HEK293 (cell line): ENCODE measurements around the gene ZSCAN10.
A peak's percentile ranks its signal among the peaks of the same experiment; 100 is the strongest.

Experiments used
- CTCF ChIA-PET: fragments of 350-600 bp; formaldehyde crosslinking; extraction: SDS; loops from one replicate; lab custom pipeline; 2021; ENCODE audit warnings: antibody characterized with exemption; lab: Yijun Ruan, JAX
- POLR2A ChIA-PET: fragments of 300-600 bp; formaldehyde crosslinking; extraction: SDS; loops from one replicate; lab custom pipeline; 2020; ENCODE audit warnings: antibody characterized with exemption, inconsistent platforms; lab: Yijun Ruan, JAX
- H3K27ac ChIP-seq: fragments of 200-500 bp; sonication (Bioruptor generic); 2 replicates; pipeline ENCODE4 v1.5.1; 2014; ENCODE audit warnings: low read depth, low read length, control low read depth, inconsistent platforms; ENCODE audit errors: extremely low read depth
- H3K36me3 ChIP-seq, 2 experiments: fragments of 200-500 bp in 1 of 2; sonication (Bioruptor generic) in 1 of 2; 1 replicate in 1 of 2; 2 replicates in 1 of 2; pipeline ENCODE4 v1.5.1; 2014 to 2017; ENCODE audit warnings: inconsistent platforms in 2 of 2, low read length in 2 of 2; ENCODE audit not compliant: control insufficient read depth in 2 of 2, insufficient read depth in 1 of 2
- H3K4me1 ChIP-seq: fragments of 200-500 bp; sonication (Bioruptor generic); 2 replicates; pipeline ENCODE4 v1.5.1; 2014; ENCODE audit warnings: mild to moderate bottlenecking, low read length, inconsistent platforms; ENCODE audit not compliant: control insufficient read depth, insufficient read depth
- H3K4me3 ChIP-seq: 2 replicates; pipeline ENCODE4 v1.5.1; 2011; ENCODE audit warnings: low read depth, mild to moderate bottlenecking, control low read depth, low read length, moderate library complexity
- H3K9me3 ChIP-seq: fragments of 200-500 bp; sonication (Bioruptor generic); 2 replicates; pipeline ENCODE4 v1.5.1; 2014; ENCODE audit warnings: low read depth, low read length, inconsistent platforms; ENCODE audit not compliant: control insufficient read depth, insufficient read depth
- CTCF ChIP-seq: fragments of 450-650 bp; formaldehyde crosslinking; IDR thresholded peaks from 2 replicates; pipeline ENCODE4 v1.5.1; 2016; ENCODE audit warnings: missing biosample characterization, missing genetic modification characterization
- FEZF1 ChIP-seq: fragments of 450-650 bp; formaldehyde crosslinking; IDR thresholded peaks from 2 replicates; pipeline ENCODE4 v1.5.1; 2016; ENCODE audit warnings: missing biosample characterization, missing genetic modification characterization
- GLIS2 ChIP-seq: fragments of 450-650 bp; formaldehyde crosslinking; IDR thresholded peaks from 2 replicates; pipeline ENCODE4 v1.5.1; 2016; ENCODE audit warnings: missing biosample characterization, missing genetic modification characterization
- KLF16 ChIP-seq: fragments of 450-650 bp; formaldehyde crosslinking; IDR thresholded peaks from 2 replicates; pipeline ENCODE4 v1.5.1; 2017; ENCODE audit warnings: missing biosample characterization, missing genetic modification characterization
- ZFHX2 ChIP-seq: fragments of 450-650 bp; formaldehyde crosslinking; conservative IDR thresholded peaks from 2 replicates; pipeline ENCODE4 v1.5.1; 2016; ENCODE audit warnings: missing biosample characterization, missing genetic modification characterization
- ZFP41 ChIP-seq: fragments of 450-650 bp; formaldehyde crosslinking; IDR thresholded peaks from 2 replicates; pipeline ENCODE4 v1.5.1; 2016; ENCODE audit warnings: missing biosample characterization, missing genetic modification characterization, borderline replicate concordance
- ZIC2 ChIP-seq: fragments of 450-650 bp; formaldehyde crosslinking; IDR thresholded peaks from 2 replicates; pipeline ENCODE4 v1.5.1; 2016; ENCODE audit warnings: missing biosample characterization, missing genetic modification characterization
- ZNF239 ChIP-seq: fragments of 450-650 bp; formaldehyde crosslinking; IDR thresholded peaks from 2 replicates; pipeline ENCODE4 v1.5.1; 2016; ENCODE audit warnings: missing biosample characterization, missing genetic modification characterization
- ZNF266 ChIP-seq: fragments of 450-650 bp; formaldehyde crosslinking; IDR thresholded peaks from 2 replicates; pipeline ENCODE4 v1.5.1; 2016; ENCODE audit warnings: missing biosample characterization, missing genetic modification characterization, low read depth
- ZNF416 ChIP-seq: fragments of 450-650 bp; formaldehyde crosslinking; IDR thresholded peaks from 2 replicates; pipeline ENCODE4 v1.5.1; 2016; ENCODE audit warnings: missing biosample characterization, missing genetic modification characterization
- ZNF433 ChIP-seq: fragments of 450-650 bp; formaldehyde crosslinking; IDR thresholded peaks from 2 replicates; pipeline ENCODE4 v1.5.1; 2016; ENCODE audit warnings: missing biosample characterization, missing genetic modification characterization, low read depth
- ZNF529 ChIP-seq: fragments of 450-650 bp; formaldehyde crosslinking; IDR thresholded peaks from 2 replicates; pipeline ENCODE4 v1.5.1; 2017; ENCODE audit warnings: missing genetic modification characterization, missing biosample characterization; ENCODE audit not compliant: insufficient replicate concordance
- ZNF596 ChIP-seq: fragments of 450-650 bp; IDR thresholded peaks from 2 replicates; pipeline ENCODE4 v1.5.0; 2018; ENCODE audit warnings: missing biosample characterization, mild to moderate bottlenecking, missing genetic modification characterization, moderate library complexity
- TF ChIP-seq, protein P1 (sequence below): fragments of 450-650 bp; formaldehyde crosslinking; IDR thresholded peaks from 2 replicates; pipeline ENCODE4 v1.5.1; 2017; ENCODE audit warnings: missing biosample characterization, missing genetic modification characterization

Gene ZSCAN10

GRCh38 chr16:3092501-3092941, 6.6 kb downstream of the ZSCAN10 start:
- POLR2A ChIA-PET: no interaction called here
- no peak overlapping the region for H3K27ac ChIP-seq
- no peak for TF ChIP-seq ZFP41 (tag by site-specific recombination)
- TF ChIP-seq, protein P1, sequence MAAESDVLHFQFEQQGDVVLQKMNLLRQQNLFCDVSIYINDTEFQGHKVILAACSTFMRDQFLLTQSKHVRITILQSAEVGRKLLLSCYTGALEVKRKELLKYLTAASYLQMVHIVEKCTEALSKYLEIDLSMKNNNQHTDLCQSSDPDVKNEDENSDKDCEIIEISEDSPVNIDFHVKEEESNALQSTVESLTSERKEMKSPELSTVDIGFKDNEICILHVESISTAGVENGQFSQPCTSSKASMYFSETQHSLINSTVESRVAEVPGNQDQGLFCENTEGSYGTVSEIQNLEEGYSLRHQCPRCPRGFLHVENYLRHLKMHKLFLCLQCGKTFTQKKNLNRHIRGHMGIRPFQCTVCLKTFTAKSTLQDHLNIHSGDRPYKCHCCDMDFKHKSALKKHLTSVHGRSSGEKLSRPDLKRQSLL (tag by site-specific recombination): peak; percentile 93
- TF ChIP-seq CTCF: no peak
- CTCF ChIA-PET: interaction anchor here (0.7 to 2.2 kb wide), 2 partner anchors 19 to 30 kb away, joined by 3 to 8 read pairs; no protein-coding TSS in a partner anchor
- H3K4me1 ChIP-seq: no peaks in the 10 kb centered on the region
- H3K36me3 ChIP-seq: no peaks in the 10 kb centered on the region
- H3K4me3 ChIP-seq: no peak overlapping the region
- no peaks in the 10 kb centered on the region for H3K9me3 ChIP-seq

- TF ChIP-seq ZNF433 (tag by site-specific recombination) (no peak), ZIC2 (tag by site-specific recombination) (peak; percentile 35; the same call in 1 of the 2 replicates)
- Histone ChIP-seq H3K4me1 (no peaks in the 10 kb centered on the region), H3K36me3 (no peaks in the 10 kb centered on the region), H3K27ac (no peak overlapping the region), H3K9me3 (no peaks in the 10 kb centered on the region), H3K4me3 (no peak overlapping the region)
- ChIA-PET CTCF (interaction anchor here (0.6 to 1.6 kb wide), 2 partner anchors 33 to 688 kb away, joined by 3 to 7 read pairs; no protein-coding TSS in a partner anchor), POLR2A (interaction anchor here (0.6 kb wide), 1 partner anchor 44 kb away, joined by 3 read pairs; no protein-coding TSS in a partner anchor)
These were observed 7.5 kb downstream of the ZSCAN10 start for GRCh38 chr16:3091551-3091950.

DNA sequence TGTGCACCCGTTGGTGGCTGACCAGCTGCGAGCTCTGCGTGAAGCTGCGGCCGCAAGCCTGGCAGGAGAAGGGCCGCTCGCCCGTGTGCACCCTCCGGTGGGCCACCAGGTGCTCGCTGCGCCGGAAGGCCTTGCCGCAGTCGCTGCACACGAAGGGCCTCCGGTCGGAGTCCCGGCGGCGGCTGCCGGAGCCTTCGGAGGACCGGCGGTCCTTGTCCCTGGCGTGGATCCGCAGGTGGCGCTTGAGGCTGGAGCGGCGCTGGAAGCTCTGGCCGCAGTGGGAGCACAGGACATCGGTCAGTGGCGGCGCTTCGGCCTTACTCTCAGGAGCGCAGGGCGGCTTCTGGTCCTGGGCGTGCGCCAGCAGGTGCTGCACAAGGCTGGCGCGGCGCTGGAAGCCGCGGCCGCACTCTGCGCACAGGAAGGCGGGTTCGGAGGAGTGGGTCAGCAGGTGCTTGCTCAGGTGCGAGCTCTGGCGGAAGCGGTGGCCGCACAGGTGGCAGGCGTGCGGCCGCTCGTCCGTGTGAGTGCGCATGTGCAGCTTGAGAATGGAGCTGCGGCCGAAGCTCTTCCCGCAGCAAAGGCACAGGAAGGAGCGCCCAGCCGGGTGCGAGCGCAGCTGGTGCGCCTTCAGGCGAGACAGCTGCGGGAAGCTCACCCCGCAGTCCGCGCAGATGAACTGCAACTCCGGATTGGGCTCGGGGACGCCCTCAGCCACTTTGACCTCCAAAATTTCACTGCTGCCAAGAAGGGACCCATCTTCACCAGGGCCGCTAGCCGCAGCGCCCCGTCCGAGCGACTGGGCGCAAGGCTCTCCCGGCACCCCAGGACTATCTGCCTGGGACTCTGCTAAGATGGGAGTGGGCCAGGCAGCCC, 9.1 kb downstream of the ZSCAN10 start:
- Histone ChIP-seq H3K4me1 (no peaks in the 10 kb centered on the region), H3K36me3 (no peaks in the 10 kb centered on the region), H3K9me3 (no peaks in the 10 kb centered on the region)
- POLR2A ChIA-PET: no interaction called here
- CTCF ChIA-PET: interaction anchor here (0.6 to 0.8 kb wide), 2 partner anchors 13 to 69 kb away, joined by 3 read pairs; no protein-coding TSS in a partner anchor
- no peak for TF ChIP-seq ZFHX2 (tag by site-specific recombination)
- TF ChIP-seq FEZF1: no peak
- no peak for TF ChIP-seq ZNF596 (tag by site-specific recombination)
- no peak for TF ChIP-seq ZNF416
- TF ChIP-seq ZNF239 (tag by site-specific recombination): no peak
- no peak for TF ChIP-seq ZNF529 (tag by site-specific recombination)
- TF ChIP-seq ZNF266 (tag by site-specific recombination): no peak
- TF ChIP-seq KLF16: no peak
- no peak for TF ChIP-seq GLIS2 (tag by site-specific recombination)
- TF ChIP-seq, all 188 proteins: peak for 0
- Histone ChIP-seq H3K27ac (no peak overlapping the region), H3K4me3 (no peak overlapping the region)
